Fibroblast of gingiva (primary cell): ENCODE data around the gene TMEM171.

Experiments used
- DNase-seq: peaks from one replicate; pipeline ENCODE4 v3.0.0-alpha.2; 2011; ENCODE audit warnings: low read depth

Gene TMEM171

DNA sequence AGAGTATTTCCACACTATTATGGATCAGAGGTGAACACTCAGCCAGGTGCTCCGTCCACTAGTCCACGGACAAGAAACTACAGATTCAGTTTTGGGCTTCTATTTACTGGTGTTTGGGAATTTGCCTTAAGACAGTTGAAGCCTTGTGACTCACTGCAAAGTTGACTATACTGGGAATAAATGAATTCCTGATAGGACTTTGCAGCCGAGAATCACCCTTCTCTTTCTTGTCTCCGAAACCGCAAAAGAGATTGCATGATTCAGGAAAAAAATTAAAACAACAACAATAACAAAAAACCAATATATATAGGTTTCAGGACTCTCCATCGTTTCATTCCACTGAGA, 716 bp downstream of the TMEM171 start:
- no peak for DNase-seq

DNA sequence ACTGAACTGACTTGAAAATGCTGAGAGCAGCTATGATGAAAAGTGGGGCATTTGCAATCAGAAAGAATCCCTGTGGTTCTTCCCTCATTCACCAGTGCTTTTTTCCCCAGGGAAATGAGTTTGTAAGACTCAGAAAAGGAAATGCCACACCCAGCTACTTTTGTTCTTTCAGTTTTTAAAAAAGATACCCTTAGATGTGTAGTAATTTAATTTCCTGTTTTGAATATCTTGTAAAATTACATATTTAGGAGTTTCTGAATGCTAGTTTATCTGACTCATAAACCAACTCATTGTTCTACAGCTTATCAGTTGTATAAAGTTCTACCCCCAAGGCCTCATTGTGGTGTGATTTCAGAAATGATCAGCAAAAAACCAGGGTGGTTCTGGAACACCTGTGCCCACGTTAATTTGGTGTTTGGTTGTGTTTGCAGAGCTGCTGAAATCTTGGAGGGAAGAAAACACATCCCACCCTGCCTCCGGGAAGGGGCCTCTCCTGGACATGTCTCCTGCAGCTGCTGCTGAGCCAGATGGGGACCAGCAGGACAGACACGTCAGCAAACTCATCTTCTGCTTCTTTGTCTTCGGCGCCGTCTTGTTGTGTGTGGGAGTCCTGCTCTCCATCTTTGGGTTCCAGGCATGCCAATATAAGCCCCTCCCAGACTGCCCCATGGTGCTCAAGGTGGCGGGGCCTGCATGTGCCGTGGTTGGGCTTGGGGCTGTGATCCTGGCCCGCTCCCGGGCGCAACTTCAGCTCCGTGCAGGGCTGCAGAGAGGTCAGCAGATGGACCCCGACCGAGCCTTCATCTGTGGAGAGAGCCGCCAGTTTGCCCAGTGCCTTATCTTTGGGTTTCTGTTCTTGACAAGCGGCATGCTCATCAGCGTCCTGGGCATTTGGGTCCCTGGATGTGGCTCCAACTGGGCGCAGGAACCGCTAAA, 2.8 kb downstream of the TMEM171 start:
- DNase-seq, result peak; percentile 85

DNA sequence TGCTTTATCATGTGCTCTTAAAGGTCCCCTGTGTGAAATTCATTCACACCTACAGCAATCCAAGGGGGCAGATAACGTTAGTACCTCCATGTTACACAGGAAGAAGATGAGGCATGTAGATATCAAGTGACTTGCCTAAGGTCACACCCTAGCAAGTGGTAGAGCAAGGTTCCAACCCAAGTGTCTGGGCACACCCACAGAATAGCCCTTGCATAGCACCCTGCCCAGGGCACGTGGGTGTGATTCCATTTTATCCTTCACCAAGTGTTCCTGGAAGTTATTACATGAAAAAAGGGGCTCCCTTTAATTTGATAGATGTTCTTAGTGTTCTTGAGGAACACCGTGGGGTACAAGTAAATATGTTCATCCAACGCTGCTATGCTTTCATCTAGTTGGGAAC, 4.9 kb downstream of the TMEM171 start:
- no peak for DNase-seq

DNA sequence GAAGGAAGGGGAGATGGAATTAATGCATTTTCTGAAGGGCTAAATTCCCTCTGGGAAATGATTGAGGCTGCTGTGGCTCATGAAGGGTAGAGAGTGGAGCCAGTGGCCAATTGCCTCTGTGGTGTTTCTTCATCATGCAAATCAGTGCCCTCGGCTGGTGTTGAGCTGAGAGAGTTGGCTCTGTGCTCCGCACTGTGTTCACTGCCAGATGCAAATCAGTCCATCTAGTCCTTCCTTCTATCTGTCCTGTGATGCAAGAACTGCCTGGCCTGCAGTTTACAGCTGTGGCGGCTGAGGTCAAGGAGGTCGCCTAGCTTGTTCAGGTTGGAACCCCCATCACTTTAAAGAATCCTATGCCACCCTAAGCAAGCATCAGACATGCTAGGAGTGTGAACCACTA, 6.0 kb downstream of the TMEM171 start:
- DNase-seq, result peak; percentile 58

DNA sequence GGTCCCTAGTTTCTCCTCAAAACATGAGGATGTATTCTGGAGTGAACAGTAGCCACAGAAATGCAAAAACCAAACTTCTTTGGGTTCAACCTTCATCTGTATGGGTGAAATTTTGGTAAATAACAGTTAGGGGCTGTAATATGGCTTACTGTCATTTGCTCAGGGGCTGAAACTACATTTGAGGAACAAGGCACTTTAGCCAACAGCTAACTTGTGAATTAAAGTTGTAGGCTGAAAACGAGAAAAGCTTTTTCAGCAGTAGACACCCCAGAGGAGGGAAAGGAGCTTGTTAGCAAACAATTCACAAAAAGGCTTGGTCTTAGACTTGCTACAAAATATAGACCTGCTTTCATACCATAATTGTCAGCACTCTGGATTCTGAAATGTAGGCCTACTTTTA, 6.6 kb downstream of the TMEM171 start:
- no peak for DNase-seq

DNA sequence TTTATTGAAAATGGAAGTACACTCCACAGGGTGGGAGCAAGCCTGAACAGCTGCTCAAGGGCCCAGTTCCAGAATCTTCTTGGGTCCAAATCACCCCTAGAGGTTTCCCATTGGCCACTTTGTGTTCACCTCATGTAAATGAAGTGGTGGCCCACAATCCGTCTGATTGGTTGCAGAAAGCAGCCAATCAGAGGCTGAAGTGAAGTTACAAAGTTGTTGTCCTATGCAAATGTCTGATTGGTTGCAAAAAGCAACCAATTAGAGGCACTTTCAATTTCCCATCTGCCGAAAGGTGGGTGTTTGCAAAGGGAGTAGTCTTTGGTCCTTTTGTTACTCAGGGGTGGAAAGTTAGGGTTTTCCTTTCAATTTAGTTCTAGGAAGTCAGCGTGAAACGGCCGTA, 8.8 kb downstream of the TMEM171 start:
- DNase-seq, result no peak

DNA sequence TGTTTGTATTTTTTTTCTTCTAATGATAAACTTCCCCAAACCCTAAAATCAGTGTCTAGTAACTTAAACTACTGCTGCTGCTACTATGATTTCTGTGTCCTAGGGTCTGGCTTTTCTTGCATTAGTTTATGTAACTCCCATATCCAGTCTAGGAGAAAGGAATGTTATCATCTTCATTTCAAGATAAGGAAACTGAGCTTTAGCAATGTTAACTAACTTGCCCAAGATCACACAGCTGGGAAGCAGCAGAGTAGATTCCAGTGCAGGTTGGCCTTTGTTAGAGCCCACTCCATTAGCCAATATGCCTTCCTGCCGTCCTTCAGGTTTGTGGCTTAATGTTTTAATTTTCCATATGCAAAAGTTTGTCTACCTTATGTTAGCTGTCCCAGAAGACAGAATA, 10.4 kb downstream of the TMEM171 start:
- DNase-seq, result no peak

DNA sequence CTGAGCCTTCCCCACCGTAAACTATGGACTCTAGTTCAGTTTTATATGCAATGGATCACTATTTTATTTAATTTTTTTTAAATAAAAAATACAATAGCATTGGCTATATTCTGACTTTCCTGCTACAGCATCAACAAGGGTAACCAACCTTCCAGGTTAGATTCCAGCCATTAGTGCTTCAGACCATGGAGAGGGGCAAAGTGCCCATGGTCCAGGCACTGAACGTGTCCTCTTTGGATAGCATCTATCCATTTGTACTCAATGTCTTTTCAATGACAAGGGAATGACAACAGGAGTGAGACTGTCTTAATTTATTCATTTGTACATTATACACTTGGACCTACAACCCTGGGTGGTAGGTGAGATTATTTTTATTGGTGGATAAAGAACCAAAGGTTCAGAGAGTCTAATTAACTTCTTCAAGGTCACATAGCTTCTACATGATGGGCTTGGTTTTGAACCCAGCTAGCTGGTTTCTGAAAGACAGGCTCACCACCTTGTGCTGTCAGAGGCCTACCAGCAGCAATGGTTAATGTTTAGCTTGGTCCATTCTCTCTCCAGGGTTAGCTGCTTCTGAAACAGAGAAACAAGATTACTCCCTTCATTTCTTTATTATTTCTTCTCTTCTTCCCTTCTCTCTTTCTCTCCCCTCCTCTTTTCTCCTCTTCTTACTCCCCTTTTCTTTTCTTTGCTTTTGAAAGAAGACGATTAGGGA, 11.5 kb downstream of the TMEM171 start:
- no peak for DNase-seq

DNA sequence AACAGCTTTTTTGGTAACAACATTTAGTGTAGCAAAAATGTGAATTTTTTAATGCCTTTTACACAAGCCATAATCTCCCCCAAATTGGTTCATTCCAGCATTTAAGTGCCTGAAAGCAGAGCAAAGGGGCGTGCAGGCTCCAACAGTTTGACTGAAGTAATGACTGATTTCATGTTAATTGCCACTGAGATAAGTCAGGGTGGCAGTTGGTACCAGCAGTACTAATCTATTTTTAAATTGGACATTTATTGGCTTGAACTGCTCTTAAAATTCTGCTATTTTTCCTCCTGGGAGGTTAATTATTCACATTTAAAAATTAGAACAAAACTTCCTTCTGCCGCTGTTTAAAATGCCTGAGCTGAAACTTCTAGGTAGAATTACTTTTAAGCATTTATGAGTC, 12.4 kb downstream of the TMEM171 start:
- no peak for DNase-seq

DNA sequence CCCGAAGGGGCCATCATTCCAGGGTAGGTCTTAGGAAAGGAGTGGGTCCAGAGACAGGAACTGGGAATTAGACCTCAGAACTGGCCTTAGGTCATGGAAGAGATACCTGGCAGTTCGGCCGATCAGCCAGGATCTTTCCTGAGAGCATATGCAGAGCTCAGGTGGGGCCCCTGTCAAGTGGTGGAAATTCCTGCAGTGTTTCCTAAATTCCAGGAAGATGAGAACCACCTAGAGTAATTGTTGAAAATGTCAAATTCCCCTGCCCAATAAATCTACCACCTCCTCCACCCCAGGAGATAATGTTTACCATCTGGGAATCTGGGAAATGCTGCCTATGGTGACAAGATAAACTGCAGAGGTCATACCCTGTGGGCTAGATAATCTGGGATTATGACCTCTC, 14.6 kb downstream of the TMEM171 start:
- no peak for DNase-seq

DNA sequence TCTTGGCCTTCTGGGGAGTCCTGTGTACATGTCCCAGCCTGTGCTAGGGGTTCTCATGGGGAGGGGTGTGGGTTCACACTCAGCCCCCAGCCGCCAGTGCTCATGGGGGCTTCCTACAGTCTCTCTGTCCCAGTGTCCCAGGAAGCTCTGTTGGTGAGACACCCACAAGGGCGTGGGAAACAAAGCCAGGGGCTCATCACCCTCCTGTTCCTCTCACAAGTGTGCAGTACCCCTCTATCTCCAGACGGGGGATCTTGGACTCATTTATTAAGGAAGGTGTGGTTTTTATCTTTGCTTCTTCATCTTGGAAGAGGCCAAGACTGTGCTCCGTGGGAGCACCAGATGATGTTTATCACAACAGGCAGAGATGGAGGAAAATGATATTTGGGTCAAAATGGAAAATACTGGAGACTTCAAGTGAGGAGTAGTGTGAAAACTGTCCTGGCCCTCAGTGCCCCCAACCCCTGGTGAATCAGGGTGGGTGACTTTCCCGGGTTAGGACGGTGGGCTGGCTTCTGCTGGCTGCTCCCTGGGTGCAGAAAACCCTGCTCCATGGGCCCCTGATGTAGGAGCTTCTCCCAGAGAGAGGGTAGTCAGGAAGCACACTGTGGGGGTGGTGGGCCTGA, 15.2 kb downstream of the TMEM171 start:
- DNase-seq, result no peak

DNA sequence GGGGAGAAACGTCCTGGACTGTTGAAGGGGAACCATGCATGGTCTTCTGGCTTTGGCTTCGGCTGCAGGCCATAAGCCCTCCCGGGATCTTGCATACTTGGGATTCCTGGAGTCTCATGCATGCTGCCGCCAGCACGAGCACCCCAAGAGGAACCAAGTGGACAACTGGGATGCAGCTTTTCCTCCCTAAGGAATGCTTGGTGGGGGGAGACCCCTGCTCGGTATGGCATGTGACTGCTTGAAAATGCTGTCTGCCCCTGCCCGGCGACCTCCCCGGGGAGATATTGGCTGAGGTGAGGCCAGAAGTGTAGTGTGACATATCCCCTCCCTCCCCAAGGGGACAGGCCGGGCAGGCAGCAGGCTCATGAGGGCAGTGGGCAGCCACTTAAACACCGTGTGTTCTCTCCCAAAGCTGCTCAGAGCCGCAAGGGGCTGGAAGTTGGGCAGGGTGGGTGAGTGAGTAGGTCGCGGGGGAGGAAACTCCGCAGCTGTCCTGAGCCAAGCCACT, 15.7 kb downstream of the TMEM171 start:
- no peak for DNase-seq

DNA sequence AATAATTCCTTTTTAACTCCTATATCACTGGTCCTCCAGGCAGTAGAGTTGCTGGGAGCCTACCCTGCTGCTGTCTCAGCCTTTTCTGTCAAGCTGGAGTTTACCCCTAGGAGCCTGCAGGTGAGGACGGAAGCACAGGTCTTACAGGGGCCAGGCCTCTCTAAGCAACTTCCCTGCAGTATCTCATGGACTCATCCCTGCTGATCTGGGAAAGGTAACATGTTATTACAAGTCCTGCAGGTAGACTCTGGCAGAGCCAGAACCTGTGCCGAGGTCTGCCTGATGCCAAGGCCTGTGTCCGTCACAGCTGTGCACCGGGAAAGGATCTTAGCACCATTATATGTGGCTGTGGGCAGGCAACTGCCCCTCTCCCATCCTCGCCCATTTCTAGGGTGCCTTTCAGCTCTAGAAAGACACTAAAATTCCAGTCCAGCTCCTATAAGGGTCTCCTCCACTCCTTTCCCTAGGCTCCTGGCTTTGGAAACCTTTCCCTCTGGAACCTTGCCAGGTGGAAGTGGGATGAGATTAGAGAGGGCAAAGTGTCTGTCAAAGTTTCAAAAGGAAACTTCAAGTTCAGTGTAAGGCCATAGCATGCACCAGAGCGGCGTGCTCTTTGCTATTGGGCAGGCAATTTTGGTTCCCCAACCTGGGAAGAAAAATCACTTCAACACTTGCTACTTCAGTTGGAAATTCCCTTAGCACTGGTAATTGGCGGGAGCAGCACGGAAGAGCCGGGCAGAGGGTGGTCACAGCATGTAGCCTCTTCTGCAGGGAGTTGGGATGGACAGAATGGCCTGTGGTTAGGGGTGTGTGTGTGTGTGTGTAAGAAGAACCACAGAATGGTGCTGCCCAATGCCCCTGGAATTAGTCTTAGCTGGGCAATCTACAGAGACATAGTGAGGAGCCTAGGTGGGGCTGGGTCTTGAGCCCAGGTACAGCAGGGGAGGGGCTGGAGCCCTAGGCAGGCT, 17.5 kb downstream of the TMEM171 start:
- no peak for DNase-seq

DNA sequence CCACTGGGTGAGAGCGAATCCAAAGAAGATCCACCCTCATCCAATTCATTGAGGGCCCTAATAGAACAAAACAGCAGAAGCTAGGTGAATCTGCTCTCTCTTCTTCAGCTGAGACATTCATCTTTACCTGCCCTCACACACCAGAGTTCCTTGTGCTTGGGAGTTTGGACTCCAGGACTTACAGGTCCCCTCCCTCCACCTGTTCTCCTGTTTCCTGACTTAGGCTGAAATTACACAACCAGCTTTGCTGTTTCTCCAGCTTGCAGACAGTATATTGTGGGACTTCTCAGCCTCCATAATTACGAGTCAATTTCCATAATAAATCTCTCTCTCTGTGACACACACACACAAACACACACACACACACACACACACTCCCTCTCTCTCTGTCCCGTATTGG, 19.1 kb downstream of the TMEM171 start:
- no peak for DNase-seq

DNA sequence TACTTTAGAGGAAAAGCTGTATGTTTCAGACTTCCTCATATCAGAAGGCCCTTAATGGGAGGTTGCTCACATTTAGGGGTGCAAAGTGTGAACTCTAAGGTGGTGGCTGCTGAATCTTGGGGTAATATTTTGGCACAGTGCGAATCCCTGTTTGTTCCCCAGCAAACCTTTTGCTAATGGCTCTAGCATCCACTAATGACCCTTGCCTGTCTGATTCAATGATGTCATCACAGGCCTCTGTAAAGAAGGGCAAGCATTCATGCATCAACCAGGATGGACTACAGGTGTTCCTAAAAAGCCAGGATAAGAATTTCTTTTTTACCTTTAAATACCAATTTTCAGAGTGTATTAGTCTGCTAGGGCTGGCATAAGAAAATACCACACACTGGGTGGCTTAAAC, 20.4 kb downstream of the TMEM171 start:
- no peak for DNase-seq

DNA sequence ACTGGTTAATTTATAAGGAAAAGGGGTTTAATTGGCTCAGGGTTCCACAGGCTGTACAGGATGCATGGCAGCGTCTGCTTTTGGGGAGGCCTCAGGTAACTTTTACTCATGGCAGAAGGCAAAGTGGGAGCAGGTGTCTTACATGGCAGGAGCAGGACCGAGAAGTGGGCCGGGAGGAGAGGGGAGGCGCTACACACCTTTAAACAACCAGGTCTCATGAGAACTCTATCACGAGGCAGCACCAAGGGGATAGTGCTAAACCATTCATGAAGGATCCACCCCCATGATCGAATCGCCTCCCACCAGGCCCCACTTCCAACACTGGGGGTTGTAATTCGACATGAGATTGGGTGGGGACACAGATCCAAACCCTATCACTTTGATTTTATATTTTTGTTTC, 21.7 kb downstream of the TMEM171 start:
- DNase-seq, result no peak

DNA sequence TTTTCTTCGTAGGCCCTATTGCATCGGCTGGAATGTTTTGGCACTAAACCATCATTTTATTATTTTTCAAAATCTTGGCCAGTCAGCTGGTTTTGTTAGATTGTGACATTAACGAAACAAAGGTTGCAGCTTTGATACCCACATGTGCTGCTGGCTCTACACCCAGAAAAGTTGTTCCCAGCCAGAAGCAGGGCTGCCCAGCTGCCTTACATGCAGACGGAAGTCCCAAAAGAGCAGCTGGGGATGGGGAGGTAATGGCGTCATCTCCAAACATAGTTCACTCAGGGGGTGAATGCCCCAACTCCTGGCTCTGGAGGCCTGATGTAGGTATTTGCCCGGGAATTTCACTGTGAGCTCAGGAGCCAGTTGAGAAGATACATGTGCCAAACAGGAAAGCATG, 23.3 kb downstream of the TMEM171 start:
- DNase-seq, result peak; percentile 25

DNA sequence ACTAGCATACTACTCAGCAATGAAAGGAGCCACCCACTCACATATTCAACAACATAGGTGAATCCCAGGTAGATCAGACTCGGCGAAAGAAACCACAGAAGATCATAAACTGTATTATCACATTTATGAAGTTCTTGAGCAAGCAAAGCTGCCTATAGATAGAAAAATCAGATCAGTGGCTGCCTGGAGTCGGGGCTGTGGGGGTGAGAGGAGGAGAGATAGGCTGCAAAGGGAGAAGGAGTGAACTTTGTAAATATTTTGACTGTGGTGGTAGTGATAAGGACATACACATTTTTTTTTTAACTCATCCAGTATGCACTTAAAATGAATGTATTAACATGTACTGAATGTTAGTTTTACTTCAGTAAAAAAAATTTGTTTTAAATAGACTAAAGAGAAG, 29.2 kb downstream of the TMEM171 start:
- DNase-seq, result no peak

DNA sequence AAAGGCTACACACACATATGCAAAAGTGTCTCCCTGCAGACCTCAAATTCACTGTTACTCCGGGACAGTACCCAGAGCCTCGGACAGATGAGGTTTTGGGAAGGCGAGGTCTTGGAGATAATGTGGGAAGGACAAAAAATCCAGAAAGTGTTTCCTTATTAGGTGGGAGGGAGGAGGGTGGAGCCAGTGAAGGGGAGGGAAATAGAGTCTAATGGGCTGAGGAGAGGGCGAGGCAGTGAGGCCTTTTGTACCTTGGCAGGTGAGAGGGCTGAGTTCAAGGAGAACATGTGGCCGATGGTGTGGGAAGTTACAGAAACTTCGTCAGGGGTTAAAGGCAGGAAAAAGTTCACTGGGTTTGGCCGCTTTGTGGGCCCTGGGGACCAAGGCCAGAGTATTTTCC, 30.5 kb downstream of the TMEM171 start:
- DNase-seq, result no peak

DNA sequence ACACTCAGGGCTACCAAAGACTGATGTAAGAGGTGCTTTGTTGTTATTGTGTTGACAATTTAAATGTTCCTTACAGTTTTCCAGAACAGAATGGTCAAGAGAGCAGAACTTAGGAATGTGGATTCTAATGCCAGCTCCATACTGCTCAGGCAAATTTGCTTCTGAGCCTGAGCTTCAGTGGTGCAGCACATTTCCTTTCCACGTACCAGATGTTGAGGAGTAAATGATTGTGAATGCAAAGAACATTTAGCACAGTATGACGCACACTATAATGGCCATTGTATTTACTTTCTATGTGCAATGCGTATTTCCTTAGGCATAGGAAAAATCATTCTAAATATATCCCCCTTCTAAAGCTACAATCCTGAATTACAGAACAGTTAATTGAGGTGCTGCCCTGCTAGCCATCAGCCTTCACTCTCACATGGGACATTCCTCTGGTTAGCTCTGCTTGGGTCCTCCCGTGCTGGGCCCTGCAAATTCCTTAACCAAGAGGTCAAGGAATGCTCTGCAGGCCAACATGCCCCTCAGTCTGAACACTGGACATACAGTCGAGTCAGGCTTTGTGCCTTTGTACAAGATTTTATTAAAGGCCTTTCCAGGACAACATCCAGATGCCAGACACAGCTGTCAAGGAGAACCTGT, 31.5 kb downstream of the TMEM171 start:
- no peak for DNase-seq
